Islet of Langerhans (tissue), 1 donor: ENCODE measurements around the gene GRK7.
"Not testable (repeated sequence)": the region's sequence is repeated elsewhere in the genome, so short reads cannot be mapped to it uniquely, and the experiment has no call there.

Experiments used
- FAIRE-seq: peaks from one replicate; lab custom pipeline; 2011; peaks lifted over from hg19 to GRCh38; lab: Jason Lieb, UNC

Gene GRK7

GRCh38 chr3:141762552-141762951, 656 bp upstream of the GRK7 start:
- FAIRE-seq: not testable (repeated sequence)

GRCh38 chr3:141764045-141764444, 837 bp downstream of the GRK7 start:
- no peak for FAIRE-seq

- no peak for FAIRE-seq
These were observed 1.3 kb downstream of the GRK7 start for GRCh38 chr3:141764465-141764864.

- FAIRE-seq: no peak
These were observed 1.8 kb downstream of the GRK7 start for GRCh38 chr3:141764986-141765385.

- no peak for FAIRE-seq
These were observed 3.9 kb downstream of the GRK7 start for GRCh38 chr3:141767066-141767465.

GRCh38 chr3:141769221-141769894, 6.2 kb downstream of the GRK7 start:
- FAIRE-seq: no peak

GRCh38 chr3:141773676-141774075, 10.5 kb downstream of the GRK7 start:
- no peak for FAIRE-seq

GRCh38 chr3:141776376-141776775, 13.2 kb downstream of the GRK7 start:
- no peak for FAIRE-seq

- no peak for FAIRE-seq
These were observed 13.7 kb downstream of the GRK7 start for GRCh38 chr3:141776885-141777284.

GRCh38 chr3:141777957-141778813, 15.0 kb downstream of the GRK7 start:
- FAIRE-seq: no peak

- no peak for FAIRE-seq
These were observed 16.5 kb downstream of the GRK7 start for GRCh38 chr3:141779667-141780066.

GRCh38 chr3:141782386-141782932, 19.3 kb downstream of the GRK7 start:
- FAIRE-seq: no peak

- FAIRE-seq: no peak
These were observed 20.4 kb downstream of the GRK7 start for GRCh38 chr3:141783632-141784031.

GRCh38 chr3:141784096-141784495, 20.9 kb downstream of the GRK7 start:
- FAIRE-seq: no peak

- FAIRE-seq: no peak
These were observed 21.3 kb downstream of the GRK7 start for GRCh38 chr3:141784531-141784930.

- FAIRE-seq: no peak
These were observed 24.9 kb downstream of the GRK7 start for GRCh38 chr3:141788149-141788548.

- FAIRE-seq: not testable (repeated sequence)
These were observed 25.5 kb downstream of the GRK7 start for GRCh38 chr3:141788750-141789149.

GRCh38 chr3:141789281-141789680, 26.1 kb downstream of the GRK7 start:
- no peak for FAIRE-seq

- no peak for FAIRE-seq
These were observed 27.0 kb downstream of the GRK7 start for GRCh38 chr3:141790171-141790570.

GRCh38 chr3:141792495-141792894, 29.3 kb downstream of the GRK7 start:
- FAIRE-seq: no peak

GRCh38 chr3:141793476-141794260, 30.5 kb downstream of the GRK7 start:
- no peak for FAIRE-seq

- no peak for FAIRE-seq
These were observed 32.1 kb downstream of the GRK7 start for GRCh38 chr3:141795276-141795675.

GRCh38 chr3:141795741-141796080, 32.5 kb downstream of the GRK7 start:
- FAIRE-seq: no peak
